ENCODE data around the gene DUOXA1.
A peak's percentile ranks its signal among the peaks of the same experiment; 100 is the strongest.

Gene DUOXA1, protein sequence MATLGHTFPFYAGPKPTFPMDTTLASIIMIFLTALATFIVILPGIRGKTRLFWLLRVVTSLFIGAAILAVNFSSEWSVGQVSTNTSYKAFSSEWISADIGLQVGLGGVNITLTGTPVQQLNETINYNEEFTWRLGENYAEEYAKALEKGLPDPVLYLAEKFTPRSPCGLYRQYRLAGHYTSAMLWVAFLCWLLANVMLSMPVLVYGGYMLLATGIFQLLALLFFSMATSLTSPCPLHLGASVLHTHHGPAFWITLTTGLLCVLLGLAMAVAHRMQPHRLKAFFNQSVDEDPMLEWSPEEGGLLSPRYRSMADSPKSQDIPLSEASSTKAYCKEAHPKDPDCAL

DNA sequence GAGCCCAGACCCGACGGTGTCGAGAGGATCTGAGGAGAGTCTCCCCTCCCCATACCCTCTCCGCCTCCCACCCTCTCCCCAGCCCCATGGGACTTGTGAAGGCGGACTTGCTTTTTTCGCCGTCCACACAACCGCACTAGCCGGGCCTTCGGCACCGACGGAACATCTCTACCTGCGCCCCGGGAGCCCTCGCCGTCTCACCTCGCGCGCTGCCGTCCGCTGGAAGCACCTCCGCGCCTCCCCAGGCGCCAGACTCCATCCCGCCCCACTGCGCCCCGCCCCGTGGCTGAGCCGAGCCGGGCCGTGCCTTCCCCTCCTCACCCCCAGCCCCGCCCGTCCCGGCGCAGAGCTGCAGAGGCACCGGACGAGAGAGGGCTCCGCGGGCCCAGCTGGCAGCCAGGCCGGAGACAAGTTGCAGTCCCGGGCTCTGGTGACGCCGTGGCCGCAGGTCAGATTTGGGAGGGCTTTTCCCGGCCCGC lies at the start of gene DUOXA1, which contains the start of gene DUOX1:
TSS of gene DUOXA1 (minus strand) at position 229 of the 479 bp plus-strand sequence. CDS start 6,865 bp downstream, outside the sequence.
TSS of gene DUOX1 (plus strand) at position 344 of the 479 bp plus-strand sequence. CDS start 1,973 bp downstream, outside the sequence.
- no peaks in the 10 kb centered on the region for H3K36me3 ChIP-seq (ENCODE audit: insufficient read depth, low read length)
- no peaks in the 10 kb centered on the region for H3K4me1 ChIP-seq (ENCODE audit: insufficient read depth, low read length)
- no peak within 1 kb of the TSS for H3K4me3 ChIP-seq (ENCODE audit: low read length)
- no peaks in the 10 kb centered on the region for H3K9me3 ChIP-seq (ENCODE audit: low read length)
- H2AFZ ChIP-seq (ENCODE audit: low read depth, low read length): no peak within 1 kb of the TSS
- peaks cover 88% of the 10 kb centered on the region for H3K27me3 ChIP-seq (ENCODE audit: insufficient read depth, low read length)

DNA sequence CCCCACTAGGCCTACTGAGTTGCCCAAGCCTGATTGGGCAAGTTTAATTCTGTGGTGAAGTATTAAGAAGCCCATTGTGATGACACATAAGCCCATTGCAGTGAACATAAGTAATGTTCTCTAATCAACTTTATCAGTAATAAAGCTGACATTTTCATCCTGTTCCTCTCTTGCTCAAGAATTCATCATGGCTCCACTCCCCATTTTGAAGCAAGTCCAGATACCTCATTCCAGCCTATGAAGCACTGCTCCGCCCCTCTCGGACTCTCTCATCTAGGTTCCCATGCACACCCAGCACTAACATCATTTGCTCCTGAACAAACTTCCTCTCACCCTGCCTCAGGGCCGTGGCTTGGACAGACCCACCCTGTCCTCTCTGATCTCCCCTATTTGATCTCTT lies 47.6 kb upstream of the DUOXA1 start:
- Histone ChIP-seq H3K27me3 (ENCODE audit: insufficient read depth, low read length) (no peaks in the 10 kb centered on the region), H3K4me3 (ENCODE audit: low read length) (no peak overlapping the region), H3K36me3 (ENCODE audit: insufficient read depth, low read length) (peaks cover 54% of the 10 kb centered on the region), H2AFZ (ENCODE audit: low read depth, low read length) (no peak overlapping the region), H3K4me1 (ENCODE audit: insufficient read depth, low read length) (no peaks in the 10 kb centered on the region), H3K9me3 (ENCODE audit: low read length) (no peaks in the 10 kb centered on the region)

DNA sequence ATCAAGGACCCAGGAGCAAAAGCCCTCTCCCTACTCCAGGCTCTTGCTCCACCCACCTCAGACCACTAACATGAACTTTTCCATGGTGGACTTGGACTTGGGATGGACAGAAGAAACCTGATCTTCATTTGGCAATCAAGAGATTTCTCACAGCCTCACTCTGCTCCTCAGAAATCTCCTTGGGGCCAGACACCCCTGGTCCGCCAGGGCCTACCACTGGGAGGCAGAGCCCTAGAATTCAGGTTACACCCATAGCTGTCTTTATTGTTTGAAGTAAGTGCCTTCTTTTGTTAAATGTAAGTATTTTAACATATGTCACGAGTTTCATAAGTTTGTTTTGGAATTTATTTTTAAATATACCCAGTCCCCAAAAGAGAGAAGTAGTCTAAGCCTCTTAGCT lies 44.9 kb upstream of the DUOXA1 start:
- Histone ChIP-seq H2AFZ (ENCODE audit: low read depth, low read length) (no peak overlapping the region), H3K36me3 (ENCODE audit: insufficient read depth, low read length) (peaks cover 61% of the 10 kb centered on the region), H3K27me3 (ENCODE audit: insufficient read depth, low read length) (no peaks in the 10 kb centered on the region), H3K9me3 (ENCODE audit: low read length) (no peaks in the 10 kb centered on the region), H3K4me1 (ENCODE audit: insufficient read depth, low read length) (no peaks in the 10 kb centered on the region), H3K4me3 (ENCODE audit: low read length) (no peak overlapping the region)

DNA sequence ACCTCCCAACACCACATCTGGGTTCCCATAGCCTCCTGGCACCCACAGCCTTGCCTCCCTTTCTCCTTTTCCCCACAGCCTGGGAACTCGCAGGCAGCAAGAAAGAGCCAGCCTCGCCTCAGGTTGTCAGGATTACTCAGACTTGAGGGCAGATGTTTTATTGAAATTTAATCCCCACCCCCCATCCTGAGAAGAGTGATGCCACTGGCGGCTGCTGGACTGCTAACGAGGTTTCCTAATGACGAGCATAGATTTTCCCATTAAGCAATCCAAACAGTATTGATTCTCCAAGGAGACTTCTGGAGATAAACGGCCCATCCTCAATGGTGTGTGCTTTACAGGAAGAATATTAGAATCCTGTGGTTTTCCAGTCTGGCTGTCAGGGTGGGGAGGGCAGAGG lies 44.4 kb upstream of the DUOXA1 start:
- peaks cover 61% of the 10 kb centered on the region for H3K36me3 ChIP-seq (ENCODE audit: insufficient read depth, low read length)
- no peak overlapping the region for H3K4me3 ChIP-seq (ENCODE audit: low read length)
- no peaks in the 10 kb centered on the region for H3K9me3 ChIP-seq (ENCODE audit: low read length)
- H2AFZ ChIP-seq (ENCODE audit: low read depth, low read length): no peak overlapping the region
- H3K27me3 ChIP-seq (ENCODE audit: insufficient read depth, low read length): no peaks in the 10 kb centered on the region
- no peaks in the 10 kb centered on the region for H3K4me1 ChIP-seq (ENCODE audit: insufficient read depth, low read length)

DNA sequence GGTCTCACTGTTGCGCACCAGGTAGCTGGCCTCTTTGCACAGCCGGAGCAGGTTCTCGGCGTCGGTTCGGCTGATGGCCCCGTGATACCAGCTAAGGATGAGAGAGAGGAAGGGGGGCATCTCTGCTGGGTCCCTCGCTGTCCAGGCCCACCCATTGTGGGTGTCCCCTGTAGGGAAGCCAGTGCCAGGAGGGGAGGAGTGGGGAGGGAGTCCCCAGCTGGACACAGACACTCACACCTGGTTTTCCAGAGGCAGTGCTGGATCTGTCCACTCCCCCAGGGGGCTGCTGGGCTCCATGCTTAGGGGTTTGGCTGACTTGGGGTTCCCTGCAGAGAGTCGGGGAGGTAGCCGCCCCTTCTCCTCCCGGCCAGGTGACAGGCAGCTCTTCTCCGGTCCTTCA lies 42.2 kb upstream of the DUOXA1 start:
- Histone ChIP-seq H3K27me3 (ENCODE audit: insufficient read depth, low read length) (no peaks in the 10 kb centered on the region), H3K9me3 (ENCODE audit: low read length) (no peaks in the 10 kb centered on the region), H2AFZ (ENCODE audit: low read depth, low read length) (no peak overlapping the region), H3K36me3 (ENCODE audit: insufficient read depth, low read length) (peaks cover 50% of the 10 kb centered on the region), H3K4me3 (ENCODE audit: low read length) (no peak overlapping the region), H3K4me1 (ENCODE audit: insufficient read depth, low read length) (no peaks in the 10 kb centered on the region)

DNA sequence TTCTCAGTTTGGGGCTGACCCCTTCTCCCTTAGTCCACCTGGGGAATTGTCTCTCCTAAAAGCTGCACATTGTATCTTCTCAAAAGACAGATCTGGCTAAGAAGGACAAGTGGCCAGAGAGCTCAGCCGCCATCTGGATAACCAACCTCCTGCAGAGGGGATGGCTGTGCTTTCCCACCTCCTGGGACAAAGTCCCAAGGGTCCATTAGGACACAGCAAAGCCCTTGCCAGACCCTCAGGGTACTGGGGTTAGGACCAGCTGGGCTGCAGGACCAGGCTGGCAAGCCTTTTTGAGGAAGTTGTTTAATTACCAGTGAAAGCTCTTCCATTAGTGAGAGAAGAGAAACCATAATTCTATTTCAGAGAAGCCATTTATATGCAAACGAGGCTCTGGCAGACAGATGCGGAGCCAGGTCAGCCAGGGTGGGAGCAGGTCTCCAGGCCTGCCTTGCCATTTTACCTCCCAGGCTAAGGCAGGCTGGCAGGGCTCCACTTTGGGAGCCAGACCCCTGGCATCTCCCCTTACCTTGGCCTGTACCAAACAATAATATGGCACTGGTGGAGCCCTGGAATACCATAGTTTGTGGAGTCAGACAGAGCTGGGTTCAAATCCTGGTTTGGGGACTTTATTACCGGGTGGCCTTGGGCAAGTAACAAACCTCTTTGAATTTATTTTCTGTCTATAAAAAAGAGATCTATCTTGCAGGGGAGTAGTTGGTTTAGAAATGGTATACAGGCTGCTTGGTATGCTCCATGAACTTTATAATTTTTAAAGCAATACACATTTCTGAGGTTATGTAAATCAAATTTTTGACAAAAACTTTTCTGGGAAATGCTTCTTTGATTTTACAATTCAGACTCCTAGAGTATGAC lies 40.2 kb upstream of the DUOXA1 start:
- no peak overlapping the region for H2AFZ ChIP-seq (ENCODE audit: low read depth, low read length)
- peaks cover 3% of the 10 kb centered on the region for H3K4me1 ChIP-seq (ENCODE audit: insufficient read depth, low read length)

DNA sequence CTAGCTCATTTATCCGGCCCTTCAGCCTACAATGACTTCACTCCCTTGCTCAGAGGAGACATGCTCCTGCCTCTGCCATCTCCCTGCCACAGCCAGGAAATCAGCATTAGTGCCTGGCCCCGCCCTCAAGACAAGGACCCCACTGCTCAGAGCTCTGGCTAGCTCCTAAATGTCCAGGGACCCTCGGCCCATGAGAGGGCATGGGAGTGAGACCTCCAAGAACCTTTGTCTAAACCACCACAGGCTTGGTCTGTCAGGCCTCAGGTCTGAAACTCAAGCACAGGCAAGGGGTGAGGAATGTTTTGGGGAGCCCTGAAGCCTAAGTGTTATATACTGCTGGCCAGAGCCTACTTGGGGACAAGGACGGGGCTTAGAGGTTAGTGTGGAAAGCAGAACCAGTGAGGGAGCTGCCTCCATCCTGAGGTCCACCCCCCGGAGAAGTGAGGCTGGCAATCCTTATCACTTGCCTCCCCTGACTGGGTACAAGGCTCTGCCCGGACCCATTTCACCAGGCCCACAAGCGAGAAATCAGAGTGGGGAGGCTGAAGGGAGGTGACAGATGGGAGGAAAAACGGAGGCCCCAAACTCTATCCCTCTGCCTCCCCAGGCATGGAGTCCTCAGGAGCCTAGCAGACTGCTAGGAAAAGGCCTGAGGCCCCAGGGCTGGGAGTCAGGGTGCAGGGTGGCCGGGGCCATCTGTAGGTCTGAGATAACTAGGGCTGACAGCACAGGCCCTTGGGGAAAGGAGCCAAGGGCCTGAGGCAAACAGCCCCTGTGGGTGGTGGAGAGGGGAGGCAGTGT lies 39.3 kb upstream of the DUOXA1 start:
- no peak overlapping the region for H2AFZ ChIP-seq (ENCODE audit: low read depth, low read length)
- peaks cover 3% of the 10 kb centered on the region for H3K4me1 ChIP-seq (ENCODE audit: insufficient read depth, low read length)
- no peak overlapping the region for H3K4me3 ChIP-seq (ENCODE audit: low read length)
- H3K36me3 ChIP-seq (ENCODE audit: insufficient read depth, low read length): peaks cover 24% of the 10 kb centered on the region
- no peaks in the 10 kb centered on the region for H3K9me3 ChIP-seq (ENCODE audit: low read length)
- H3K27me3 ChIP-seq (ENCODE audit: insufficient read depth, low read length): no peaks in the 10 kb centered on the region

More for the DNA sequence above, 40.2 kb upstream of the DUOXA1 start:
- Histone ChIP-seq H3K9me3 (ENCODE audit: low read length) (no peaks in the 10 kb centered on the region), H3K36me3 (ENCODE audit: insufficient read depth, low read length) (peaks cover 33% of the 10 kb centered on the region), H3K4me3 (ENCODE audit: low read length) (no peak overlapping the region), H3K27me3 (ENCODE audit: insufficient read depth, low read length) (no peaks in the 10 kb centered on the region)

DNA sequence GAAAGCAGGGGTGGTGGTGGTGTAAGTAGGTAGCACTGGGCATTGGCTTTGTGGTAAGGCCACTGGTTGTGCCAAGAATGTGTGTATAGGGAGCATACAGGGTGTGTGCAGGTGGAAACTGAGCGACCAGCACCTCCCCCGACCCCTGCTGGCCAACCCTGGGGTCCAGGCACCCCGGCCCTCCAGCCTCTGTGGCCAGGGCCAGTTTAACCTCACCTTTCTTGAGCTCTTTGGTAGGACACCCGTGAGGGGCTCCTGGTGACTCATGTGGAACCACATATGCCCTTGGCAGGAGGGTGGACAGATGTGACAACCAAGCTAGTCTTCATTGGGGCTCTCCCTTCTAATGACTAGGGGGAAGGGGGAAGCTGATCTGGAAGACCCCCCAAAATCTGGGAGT lies 38.6 kb upstream of the DUOXA1 start:
- H3K4me1 ChIP-seq (ENCODE audit: insufficient read depth, low read length): peaks cover 3% of the 10 kb centered on the region
- no peak overlapping the region for H2AFZ ChIP-seq (ENCODE audit: low read depth, low read length)
- H3K36me3 ChIP-seq (ENCODE audit: insufficient read depth, low read length): peaks cover 17% of the 10 kb centered on the region
- H3K27me3 ChIP-seq (ENCODE audit: insufficient read depth, low read length): no peaks in the 10 kb centered on the region
- H3K4me3 ChIP-seq (ENCODE audit: low read length): no peak overlapping the region
- no peaks in the 10 kb centered on the region for H3K9me3 ChIP-seq (ENCODE audit: low read length)

DNA sequence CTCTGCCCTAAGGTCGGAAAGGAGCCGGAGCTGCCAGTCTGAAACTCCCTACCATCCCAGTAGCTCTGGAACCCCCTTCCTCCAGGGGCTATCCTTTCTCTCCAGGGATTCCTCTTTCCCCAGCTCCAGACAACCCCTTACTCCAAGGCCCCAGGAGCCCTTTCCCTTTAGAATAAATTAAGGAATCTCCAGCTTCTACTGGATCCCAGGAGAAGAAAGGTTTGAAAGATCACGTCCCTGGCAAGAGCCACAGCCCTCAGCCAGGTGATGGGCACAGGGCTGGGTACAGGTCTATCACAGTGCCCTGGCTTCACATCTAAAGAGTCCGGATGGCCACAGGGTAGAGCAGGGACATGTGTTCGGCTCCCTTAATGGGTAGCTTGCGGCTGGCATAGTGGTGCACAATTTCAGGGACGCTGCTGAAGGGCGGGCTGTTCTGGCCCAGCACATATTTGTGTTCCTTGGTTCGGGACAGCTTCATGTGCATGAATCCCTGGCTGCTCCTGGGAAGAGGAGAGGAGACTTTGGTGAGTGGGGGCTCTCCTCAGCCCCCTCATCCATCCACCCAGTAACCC lies 38.0 kb upstream of the DUOXA1 start:
- H3K4me1 ChIP-seq (ENCODE audit: insufficient read depth, low read length): peaks cover 3% of the 10 kb centered on the region
- peak overlapping the region; percentile 71 for H2AFZ ChIP-seq (ENCODE audit: low read depth, low read length)
- peaks cover 14% of the 10 kb centered on the region for H3K36me3 ChIP-seq (ENCODE audit: insufficient read depth, low read length)
- H3K27me3 ChIP-seq (ENCODE audit: insufficient read depth, low read length): no peaks in the 10 kb centered on the region
- no peaks in the 10 kb centered on the region for H3K9me3 ChIP-seq (ENCODE audit: low read length)
- H3K4me3 ChIP-seq (ENCODE audit: low read length): peak overlapping the region; percentile 44

DNA sequence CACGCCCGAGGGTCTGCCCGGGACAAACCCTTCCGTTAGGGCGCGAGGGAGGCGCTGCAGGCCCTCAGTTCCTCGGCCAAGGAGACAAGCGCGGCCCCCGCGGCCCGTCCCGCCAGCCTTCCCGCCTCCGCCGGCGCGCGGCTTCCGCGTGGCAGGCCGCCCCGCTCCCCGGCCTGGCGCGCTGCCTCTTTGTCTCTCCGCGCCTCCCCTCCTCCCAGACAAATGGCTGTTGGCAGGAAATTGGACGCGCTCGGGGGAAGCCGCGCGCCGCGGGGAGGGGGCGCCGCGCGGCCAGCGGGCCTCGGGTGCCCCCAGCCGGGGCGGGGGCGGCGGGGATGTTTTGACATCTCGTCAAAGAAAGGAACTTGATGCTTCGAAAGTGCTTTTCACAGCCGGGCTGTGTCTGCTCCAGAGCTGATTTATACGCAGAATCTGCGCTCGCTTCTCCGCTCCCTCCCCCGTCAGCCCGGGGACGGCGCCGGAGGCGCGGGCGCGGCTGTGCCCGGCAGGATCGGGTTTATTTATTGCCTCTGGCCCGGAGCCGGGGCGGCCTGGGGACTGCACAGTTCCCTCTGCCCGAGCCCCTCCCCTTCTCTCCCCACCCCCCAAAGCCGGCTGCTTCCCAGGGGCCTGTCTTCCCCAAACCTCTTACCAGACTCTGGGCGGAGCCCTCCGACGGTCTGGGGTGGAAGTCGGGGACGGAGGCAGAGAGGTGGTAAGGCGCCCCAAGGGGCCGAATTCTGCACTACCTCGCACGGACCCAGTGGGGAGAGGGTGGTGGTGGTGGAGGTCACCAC lies 37.4 kb upstream of the DUOXA1 start:
- Histone ChIP-seq H3K27me3 (ENCODE audit: insufficient read depth, low read length) (no peaks in the 10 kb centered on the region), H2AFZ (ENCODE audit: low read depth, low read length) (peak overlapping the region; percentile 71), H3K36me3 (ENCODE audit: insufficient read depth, low read length) (peaks cover 13% of the 10 kb centered on the region), H3K9me3 (ENCODE audit: low read length) (no peaks in the 10 kb centered on the region), H3K4me3 (ENCODE audit: low read length) (peak overlapping the region; percentile 44), H3K4me1 (ENCODE audit: insufficient read depth, low read length) (peaks cover 3% of the 10 kb centered on the region)

DNA sequence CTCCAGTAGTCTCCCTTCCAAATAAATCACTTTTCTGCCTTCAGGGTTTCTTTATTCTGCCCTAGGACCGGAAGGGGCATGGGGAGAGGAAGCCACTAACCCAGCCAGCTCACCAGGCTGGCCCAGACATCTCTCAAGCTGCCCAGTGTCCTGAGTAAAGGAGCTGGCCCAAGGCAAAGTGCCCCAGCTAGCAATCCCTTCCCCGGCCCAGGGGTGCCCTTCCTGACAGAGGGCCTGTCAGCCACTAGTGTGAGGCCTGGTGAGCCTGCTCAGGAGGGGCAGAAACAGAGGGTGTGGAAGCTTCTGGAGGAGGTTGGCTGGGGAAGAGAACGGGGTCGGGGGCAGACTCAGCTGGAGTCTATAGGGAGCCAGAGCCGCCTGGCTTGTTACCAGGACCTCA lies 35.9 kb upstream of the DUOXA1 start:
- Histone ChIP-seq H3K9me3 (ENCODE audit: low read length) (no peaks in the 10 kb centered on the region), H2AFZ (ENCODE audit: low read depth, low read length) (no peak overlapping the region), H3K4me3 (ENCODE audit: low read length) (no peak overlapping the region), H3K36me3 (ENCODE audit: insufficient read depth, low read length) (peaks cover 3% of the 10 kb centered on the region), H3K4me1 (ENCODE audit: insufficient read depth, low read length) (peaks cover 3% of the 10 kb centered on the region), H3K27me3 (ENCODE audit: insufficient read depth, low read length) (no peaks in the 10 kb centered on the region)

DNA sequence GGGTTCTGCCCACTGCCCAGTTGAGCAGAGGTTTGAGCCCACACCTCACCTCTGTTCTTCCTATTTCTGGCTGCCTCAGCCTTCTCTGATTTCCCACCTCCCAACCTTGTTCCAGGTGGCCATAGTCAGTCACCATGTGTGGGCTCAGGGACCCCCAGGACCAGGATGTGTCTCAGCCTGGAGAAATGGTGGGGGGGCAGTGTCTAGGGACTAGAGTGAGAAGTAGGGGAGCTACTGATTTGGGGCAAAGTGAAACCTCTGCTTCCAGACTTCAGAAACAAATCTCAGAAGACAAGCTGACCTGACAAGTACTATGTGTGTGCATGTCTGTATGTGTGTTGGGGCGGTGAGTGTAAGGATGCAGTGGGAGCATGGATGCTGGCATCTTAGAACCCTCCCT lies 35.2 kb upstream of the DUOXA1 start:
- H3K36me3 ChIP-seq (ENCODE audit: insufficient read depth, low read length): peaks cover 3% of the 10 kb centered on the region
- H3K4me3 ChIP-seq (ENCODE audit: low read length): no peak overlapping the region
- no peaks in the 10 kb centered on the region for H3K9me3 ChIP-seq (ENCODE audit: low read length)
- no peak overlapping the region for H2AFZ ChIP-seq (ENCODE audit: low read depth, low read length)
- H3K27me3 ChIP-seq (ENCODE audit: insufficient read depth, low read length): no peaks in the 10 kb centered on the region
- peaks cover 3% of the 10 kb centered on the region for H3K4me1 ChIP-seq (ENCODE audit: insufficient read depth, low read length)
